ENCODE results near the gene TVP23C. TPM values are rescaled to one million over a fixed set of nuclear protein-coding genes. Genes with fewer than 3 reads are reported as not detected.

TVP23C gene
- total RNA-seq, 1 donor from 2014 or later = 22.2 TPM

DNA sequence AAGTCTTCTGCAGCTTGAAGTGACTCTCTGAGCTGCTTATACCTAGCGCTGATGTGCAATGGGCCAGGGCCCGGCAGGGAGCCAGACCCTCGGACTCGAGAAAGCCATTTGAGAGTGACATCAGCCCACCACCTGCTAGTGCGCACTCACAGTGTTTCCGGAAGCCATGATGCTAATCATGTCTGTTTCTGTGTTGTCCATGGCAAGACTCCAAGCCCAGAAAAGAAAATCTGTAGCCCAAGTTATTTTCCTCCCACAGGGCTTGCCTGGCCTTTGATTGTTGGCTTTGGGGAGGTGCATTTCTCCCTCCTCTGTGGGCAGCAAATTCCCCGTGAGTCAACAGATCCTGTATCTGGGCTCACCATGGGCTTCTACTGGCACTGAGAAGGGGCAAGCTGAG lies 94.0 kb downstream of the TVP23C start:
- peak overlapping the region; percentile 78 for H3K27ac Mint-ChIP-seq (ENCODE audit: unreplicated experiment)
- H3K9me3 Mint-ChIP-seq (ENCODE audit: low read depth) = no peaks in the 10 kb centered on the region
- TF ChIP-seq, protein P1, sequence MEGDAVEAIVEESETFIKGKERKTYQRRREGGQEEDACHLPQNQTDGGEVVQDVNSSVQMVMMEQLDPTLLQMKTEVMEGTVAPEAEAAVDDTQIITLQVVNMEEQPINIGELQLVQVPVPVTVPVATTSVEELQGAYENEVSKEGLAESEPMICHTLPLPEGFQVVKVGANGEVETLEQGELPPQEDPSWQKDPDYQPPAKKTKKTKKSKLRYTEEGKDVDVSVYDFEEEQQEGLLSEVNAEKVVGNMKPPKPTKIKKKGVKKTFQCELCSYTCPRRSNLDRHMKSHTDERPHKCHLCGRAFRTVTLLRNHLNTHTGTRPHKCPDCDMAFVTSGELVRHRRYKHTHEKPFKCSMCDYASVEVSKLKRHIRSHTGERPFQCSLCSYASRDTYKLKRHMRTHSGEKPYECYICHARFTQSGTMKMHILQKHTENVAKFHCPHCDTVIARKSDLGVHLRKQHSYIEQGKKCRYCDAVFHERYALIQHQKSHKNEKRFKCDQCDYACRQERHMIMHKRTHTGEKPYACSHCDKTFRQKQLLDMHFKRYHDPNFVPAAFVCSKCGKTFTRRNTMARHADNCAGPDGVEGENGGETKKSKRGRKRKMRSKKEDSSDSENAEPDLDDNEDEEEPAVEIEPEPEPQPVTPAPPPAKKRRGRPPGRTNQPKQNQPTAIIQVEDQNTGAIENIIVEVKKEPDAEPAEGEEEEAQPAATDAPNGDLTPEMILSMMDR (IDR thresholded peaks at IDR 0.05) = no peak
- H3K27me3 Mint-ChIP-seq (ENCODE audit: low read depth) = no peaks in the 10 kb centered on the region
- H3K4me1 Mint-ChIP-seq (ENCODE audit: low read depth) = peaks cover 27% of the 10 kb centered on the region
- no peak for DNase-seq (ENCODE audit: low spot score)
- no peak overlapping the region for H3K4me3 Mint-ChIP-seq (ENCODE audit: unreplicated experiment)
- H3K36me3 Mint-ChIP-seq (ENCODE audit: low read depth) = peaks cover 6% of the 10 kb centered on the region

DNA sequence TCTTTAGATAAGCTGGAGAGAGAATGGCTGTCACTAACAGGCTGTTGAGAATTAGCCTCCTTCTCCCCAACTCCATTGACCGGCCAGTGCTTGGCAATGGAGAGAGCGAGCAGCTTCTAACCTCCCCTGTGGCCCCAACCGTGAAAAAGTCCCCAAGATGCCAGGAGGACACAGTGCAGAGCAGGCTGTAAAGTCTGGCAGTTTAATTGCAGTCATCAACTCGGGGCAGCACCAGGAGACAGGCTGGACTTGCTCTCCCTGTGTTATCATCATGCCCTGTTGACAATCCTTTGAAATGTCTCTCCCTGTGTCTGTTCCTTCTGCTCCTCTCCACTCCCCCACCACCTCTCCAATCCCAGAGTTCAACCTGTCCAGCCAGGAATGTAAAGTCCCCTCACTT lies 95.2 kb downstream of the TVP23C start:
- H3K27ac Mint-ChIP-seq (ENCODE audit: unreplicated experiment) = peak overlapping the region; percentile 78
- DNase-seq (ENCODE audit: low spot score) = no peak
- H3K4me3 Mint-ChIP-seq (ENCODE audit: unreplicated experiment) = no peak overlapping the region
- H3K9me3 Mint-ChIP-seq (ENCODE audit: low read depth) = no peaks in the 10 kb centered on the region
- H3K36me3 Mint-ChIP-seq (ENCODE audit: low read depth) = peaks cover 3% of the 10 kb centered on the region
- TF ChIP-seq, protein P1 (IDR thresholded peaks at IDR 0.05) = no peak
- peaks cover 27% of the 10 kb centered on the region for H3K4me1 Mint-ChIP-seq (ENCODE audit: low read depth)
- no peaks in the 10 kb centered on the region for H3K27me3 Mint-ChIP-seq (ENCODE audit: low read depth)

DNA sequence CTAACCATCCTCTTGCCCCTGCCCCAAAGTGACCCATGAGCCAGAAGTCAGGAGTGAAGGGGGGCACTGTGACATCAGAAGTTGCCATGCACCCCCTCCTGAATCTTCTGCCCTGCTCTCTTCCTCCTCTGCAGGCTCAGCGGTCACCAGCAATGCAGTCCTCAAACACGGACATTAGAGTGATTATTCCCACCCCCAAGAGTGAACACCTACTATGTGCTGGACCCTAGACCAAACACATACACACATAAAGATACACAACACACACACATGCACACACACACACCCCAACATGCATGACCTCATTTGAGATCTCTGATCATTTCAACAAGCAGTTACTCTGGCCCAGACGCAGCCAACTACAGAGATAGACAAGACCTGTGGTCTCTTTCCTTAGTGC lies 95.7 kb downstream of the TVP23C start, which contains the start of gene CDRT4:
TSS of gene CDRT4 (minus strand) at position 30 of the 400 bp plus-strand sequence. CDS start 27,383 bp downstream, outside the sequence.
- Mint-ChIP-seq H3K27me3 (ENCODE audit: low read depth) (no peaks in the 10 kb centered on the region), H3K36me3 (ENCODE audit: low read depth) (no peaks in the 10 kb centered on the region), H3K9me3 (ENCODE audit: low read depth) (no peaks in the 10 kb centered on the region), H3K4me3 (ENCODE audit: unreplicated experiment) (no peak within 1 kb of the TSS), H3K27ac (ENCODE audit: unreplicated experiment) (peak within 1 kb of the TSS; percentile 78), H3K4me1 (ENCODE audit: low read depth) (peaks cover 27% of the 10 kb centered on the region)
- TF ChIP-seq, protein P1 (IDR thresholded peaks at IDR 0.05) = no peak
- DNase-seq (ENCODE audit: low spot score) = no peak

DNA sequence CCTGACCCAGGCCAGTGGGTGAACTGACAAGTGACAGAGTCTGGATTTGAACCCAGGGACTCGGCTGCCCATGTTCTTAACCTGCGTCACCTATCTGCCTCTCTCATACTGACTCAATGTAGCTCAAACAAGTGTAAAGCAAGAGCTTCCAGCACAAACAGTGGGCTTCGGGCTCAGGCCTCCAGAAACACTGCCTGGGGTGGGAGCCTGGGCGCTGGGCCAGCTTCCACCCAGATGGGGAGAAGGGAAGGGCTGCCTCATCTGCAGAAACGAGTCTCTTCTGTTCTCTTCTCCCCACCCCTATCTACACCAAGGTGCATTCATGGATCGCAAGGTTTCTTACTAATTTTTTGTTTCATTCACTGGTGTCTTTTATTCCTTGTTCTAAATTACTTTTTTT lies 97.2 kb downstream of the TVP23C start:
- H3K4me3 Mint-ChIP-seq (ENCODE audit: unreplicated experiment) = no peak overlapping the region
- DNase-seq (ENCODE audit: low spot score) = no peak
- no peaks in the 10 kb centered on the region for H3K27me3 Mint-ChIP-seq (ENCODE audit: low read depth)
- no peaks in the 10 kb centered on the region for H3K36me3 Mint-ChIP-seq (ENCODE audit: low read depth)
- TF ChIP-seq, protein P1 (IDR thresholded peaks at IDR 0.05) = no peak
- no peak overlapping the region for H3K27ac Mint-ChIP-seq (ENCODE audit: unreplicated experiment)
- H3K9me3 Mint-ChIP-seq (ENCODE audit: low read depth) = no peaks in the 10 kb centered on the region
- H3K4me1 Mint-ChIP-seq (ENCODE audit: low read depth) = peaks cover 32% of the 10 kb centered on the region

DNA sequence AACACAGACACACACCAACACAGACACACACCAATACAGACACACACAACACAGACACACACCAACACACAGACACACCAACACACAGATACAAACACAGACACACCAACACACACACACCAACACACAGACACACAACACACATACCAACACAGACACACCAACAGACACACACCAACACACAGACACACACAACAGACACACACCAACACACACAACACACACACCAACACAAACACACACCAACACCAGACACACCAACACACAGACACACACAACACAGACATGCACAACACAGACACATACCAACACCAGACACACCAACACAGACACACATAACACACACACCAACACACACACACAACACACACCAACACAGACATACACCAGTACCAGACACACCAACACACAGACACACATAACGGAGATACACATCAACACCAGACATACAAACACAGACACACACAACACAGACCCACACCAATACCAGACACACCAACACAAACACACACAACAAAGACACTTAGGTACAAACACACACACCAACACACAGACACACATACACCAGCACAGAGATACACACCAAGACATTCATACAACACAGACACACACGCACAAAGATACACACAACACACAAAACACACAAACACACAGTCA lies 98.1 kb downstream of the TVP23C start:
- Mint-ChIP-seq H3K4me1 (ENCODE audit: low read depth) (peaks cover 33% of the 10 kb centered on the region), H3K27me3 (ENCODE audit: low read depth) (no peaks in the 10 kb centered on the region), H3K36me3 (ENCODE audit: low read depth) (no peaks in the 10 kb centered on the region), H3K4me3 (ENCODE audit: unreplicated experiment) (no peak overlapping the region), H3K27ac (ENCODE audit: unreplicated experiment) (no peak overlapping the region), H3K9me3 (ENCODE audit: low read depth) (no peaks in the 10 kb centered on the region)
- no peak for DNase-seq (ENCODE audit: low spot score)
- TF ChIP-seq, protein P1 (IDR thresholded peaks at IDR 0.05) = no peak
